ENCODE measurements around the gene OSBPL1A. TPM values are rescaled to one million over a fixed set of nuclear protein-coding genes. Genes with fewer than 3 reads are reported as not detected.

OSBPL1A gene
- total RNA-seq, 1 experiment from 2014 or later = 53.1 TPM

GRCh38 chr18:24426073-24426397 is 28.4 kb upstream of the OSBPL1A start (continued):
- TF ChIP-seq ZNF532 (CRISPR knock-in tag; IDR thresholded peaks at IDR 0.05; ENCODE audit: borderline replicate concordance) = no peak

GRCh38 chr18:24421831-24422230 is 24.2 kb upstream of the OSBPL1A start:
- H3K9me3 Mint-ChIP-seq = no peaks in the 10 kb centered on the region
- TF ChIP-seq ERG (CRISPR knock-in tag; IDR thresholded peaks at IDR 0.05) = no peak
- TF ChIP-seq IRF1 (CRISPR knock-in tag; IDR thresholded peaks at IDR 0.05) = no peak
- no peak for TF ChIP-seq GABPB1 (CRISPR knock-in tag; IDR thresholded peaks at IDR 0.05)
- TF ChIP-seq USF2 (CRISPR knock-in tag; IDR thresholded peaks at IDR 0.05) = no peak
- TF ChIP-seq HMGA2 (CRISPR knock-in tag; IDR thresholded peaks at IDR 0.05) = no peak
- no peak for TF ChIP-seq CREM (CRISPR knock-in tag; IDR thresholded peaks at IDR 0.05)
- TF ChIP-seq CDX4 (CRISPR knock-in tag; IDR thresholded peaks at IDR 0.05; ENCODE audit: borderline replicate concordance) = no peak
- peaks cover 12% of the 10 kb centered on the region for H3K4me1 Mint-ChIP-seq
- ChIA-PET POLR2A (no interaction called here), CTCF (interaction anchor here (1.2 kb wide), 1 partner anchor 245 kb away, joined by 4 read pairs; no protein-coding TSS in a partner anchor)
- peaks cover 8% of the 10 kb centered on the region for H3K27me3 Mint-ChIP-seq (ENCODE audit: low read depth)
- DNase-seq (ENCODE audit: low spot score) (no peak), ATAC-seq (no peak)
- H3K4me3 Mint-ChIP-seq = no peak overlapping the region
- H3K36me3 Mint-ChIP-seq = no peaks in the 10 kb centered on the region
- H3K27ac Mint-ChIP-seq = no peak overlapping the region

GRCh38 chr18:24420551-24420950 is 22.9 kb upstream of the OSBPL1A start:
- ATAC-seq (no peak), DNase-seq (ENCODE audit: low spot score) (no peak)
- Mint-ChIP-seq H3K4me3 (no peak overlapping the region), H3K27ac (no peak overlapping the region), H3K27me3 (ENCODE audit: low read depth) (peaks cover 8% of the 10 kb centered on the region), H3K9me3 (no peaks in the 10 kb centered on the region), H3K36me3 (no peaks in the 10 kb centered on the region), H3K4me1 (peaks cover 5% of the 10 kb centered on the region)
- ChIA-PET CTCF (no interaction called here), POLR2A (no interaction called here)
- TF ChIP-seq TEAD1 (CRISPR knock-in tag; IDR thresholded peaks at IDR 0.05) (no peak), FOXP1 (CRISPR knock-in tag; IDR thresholded peaks at IDR 0.05; ENCODE audit: borderline replicate concordance) (no peak), ZNF532 (CRISPR knock-in tag; IDR thresholded peaks at IDR 0.05; ENCODE audit: borderline replicate concordance) (no peak), HMGA2 (CRISPR knock-in tag; IDR thresholded peaks at IDR 0.05) (no peak), ESRRA (CRISPR knock-in tag; IDR thresholded peaks at IDR 0.05; ENCODE audit: borderline replicate concordance) (no peak), TP53 (CRISPR knock-in tag; IDR thresholded peaks at IDR 0.05) (no peak)

Measured in WTC11 (cell line).